Cerebellar nuclear complex (tissue), 1 donor: Measurements from ENCODE around the gene ZNF429.
"Not testable (repeated sequence)": the region's sequence is repeated elsewhere in the genome, so short reads cannot be mapped to it uniquely, and the experiment has no call there.

ENCODE experiments used
- DNase-seq, 2 experiments: peaks; one replicate each; lab custom pipeline; 2025; lab: John Stamatoyannopoulos, UW

The ZNF429 gene

GRCh38 chr19:21513651-21514050 is 8.2 kb downstream of the ZNF429 start:
- no peak for DNase-seq

DNA sequence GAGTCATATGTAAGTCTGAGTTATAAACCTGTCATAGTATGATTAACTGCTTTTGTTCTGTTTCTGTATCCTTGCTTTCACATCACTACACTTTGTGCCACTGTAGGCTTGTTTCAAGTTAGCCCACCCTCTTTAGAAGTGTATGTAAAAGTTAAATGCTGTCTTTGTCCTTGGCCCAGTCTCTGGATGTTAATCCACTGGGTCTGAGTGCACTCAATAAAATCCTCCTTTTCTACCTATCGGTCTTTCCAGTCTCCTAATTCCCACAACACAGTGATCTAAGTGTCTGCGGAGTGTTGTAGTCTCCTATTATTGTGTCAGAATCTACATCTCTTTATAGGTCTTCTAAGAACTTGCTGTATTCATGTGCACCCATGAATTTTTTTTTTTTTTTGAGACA is 14.1 kb downstream of the ZNF429 start:
- no peak for DNase-seq

- DNase-seq = no peak
Observed at GRCh38 chr19:21532904-21533303, 27.5 kb downstream of the ZNF429 start.

DNA sequence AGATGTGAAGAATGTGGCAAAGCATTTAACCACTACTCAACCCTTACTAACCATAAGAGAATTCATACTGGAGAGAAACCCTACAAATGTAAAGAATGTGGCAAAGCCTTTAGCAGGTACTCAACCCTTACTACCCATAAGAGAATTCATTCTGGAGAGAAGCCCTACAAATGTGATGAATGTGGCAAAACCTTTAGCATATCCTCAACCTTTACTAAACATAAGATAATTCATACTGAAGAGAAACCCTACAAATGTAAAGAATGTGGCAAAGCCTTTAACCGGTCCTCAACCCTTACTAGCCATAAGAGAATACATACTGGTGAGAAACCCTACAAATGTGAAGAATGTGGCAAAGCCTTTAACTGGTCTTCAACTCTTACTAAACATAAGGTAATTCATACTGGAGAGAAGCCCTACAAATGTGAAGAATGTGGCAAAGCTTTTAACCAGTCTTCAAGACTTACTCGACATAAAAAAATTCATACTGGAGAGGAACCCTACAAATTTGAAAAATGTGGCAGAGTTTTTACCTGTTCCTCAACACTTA is 31.4 kb downstream of the ZNF429 start:
- DNase-seq = not testable (repeated sequence)

DNA sequence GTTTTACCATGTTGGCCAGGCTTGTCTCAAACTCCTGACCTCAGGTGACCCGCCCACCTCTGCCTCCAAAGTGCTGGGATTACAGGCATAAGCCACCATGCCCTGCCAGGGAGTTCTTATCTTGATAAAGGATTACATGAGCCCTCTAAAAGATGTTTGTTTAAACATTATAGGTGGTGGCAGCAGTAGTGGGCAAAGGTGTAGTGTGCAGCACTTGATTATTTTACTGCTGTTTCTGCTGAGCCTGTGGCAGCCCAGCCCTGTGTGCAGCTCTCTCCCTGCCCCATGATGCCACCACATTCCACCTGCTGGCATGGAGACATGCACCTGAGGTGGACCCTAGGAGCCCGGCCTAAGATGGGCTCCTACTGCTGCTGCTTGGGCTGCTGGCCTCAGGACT is 54.0 kb downstream of the ZNF429 start:
- DNase-seq = no peak

DNA sequence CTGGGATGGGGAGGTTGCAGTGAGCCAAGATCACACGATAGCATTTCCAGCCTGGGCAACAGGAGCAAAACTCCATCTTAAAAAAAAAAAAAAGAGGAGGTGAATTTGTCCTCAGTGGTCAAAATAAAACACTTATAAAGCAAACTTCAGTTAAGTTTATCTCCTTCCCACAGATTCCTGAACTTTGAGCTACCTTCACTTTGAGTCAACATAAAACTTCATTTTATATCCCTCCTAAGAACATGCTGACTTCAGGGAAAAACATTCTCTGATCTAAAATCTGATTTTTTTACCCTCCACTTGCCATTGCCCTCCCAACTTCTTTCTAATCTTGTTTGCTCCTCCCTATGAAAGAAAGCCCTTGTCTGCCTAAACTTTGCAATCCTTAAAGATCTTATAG is 59.0 kb downstream of the ZNF429 start:
- DNase-seq = no peak

- DNase-seq = no peak
Observed at GRCh38 chr19:21566073-21566472, 60.7 kb downstream of the ZNF429 start.

- not testable (repeated sequence) for DNase-seq
Observed at GRCh38 chr19:21567806-21568205, 62.4 kb downstream of the ZNF429 start.

DNA sequence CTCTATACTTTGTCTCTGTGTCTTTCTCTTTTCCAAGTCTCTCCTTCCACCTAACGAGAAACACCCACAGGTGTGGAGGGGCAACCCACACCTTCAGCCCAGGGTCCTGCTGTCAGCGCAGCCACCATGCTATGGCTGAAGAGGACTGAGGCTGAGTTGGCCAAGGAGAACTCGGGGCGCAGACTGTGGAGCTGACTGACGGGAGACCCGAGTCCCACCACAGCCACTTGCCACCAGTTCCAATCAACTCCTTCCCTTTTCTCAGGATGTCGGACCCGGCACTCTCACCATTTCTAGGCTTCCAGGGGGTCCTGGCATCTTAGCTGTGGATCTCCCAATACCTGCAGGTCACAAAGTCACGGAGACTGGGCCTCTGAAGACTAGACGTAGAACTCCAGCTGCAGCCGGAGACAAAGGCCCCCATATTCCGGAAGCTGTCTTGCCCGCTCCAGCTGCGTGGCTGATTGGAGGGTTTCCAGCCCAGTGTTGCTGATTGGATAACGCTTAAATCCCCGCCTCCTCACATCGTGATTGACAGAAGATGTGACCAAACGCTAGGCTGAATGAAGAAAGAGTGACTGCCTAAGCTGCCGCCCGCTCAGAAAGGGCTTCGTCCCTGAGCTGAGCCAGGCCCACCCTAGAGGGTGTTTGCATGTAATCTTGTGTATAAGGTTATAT is 63.6 kb downstream of the ZNF429 start:
- DNase-seq = peak; percentile 58 to 89

DNA sequence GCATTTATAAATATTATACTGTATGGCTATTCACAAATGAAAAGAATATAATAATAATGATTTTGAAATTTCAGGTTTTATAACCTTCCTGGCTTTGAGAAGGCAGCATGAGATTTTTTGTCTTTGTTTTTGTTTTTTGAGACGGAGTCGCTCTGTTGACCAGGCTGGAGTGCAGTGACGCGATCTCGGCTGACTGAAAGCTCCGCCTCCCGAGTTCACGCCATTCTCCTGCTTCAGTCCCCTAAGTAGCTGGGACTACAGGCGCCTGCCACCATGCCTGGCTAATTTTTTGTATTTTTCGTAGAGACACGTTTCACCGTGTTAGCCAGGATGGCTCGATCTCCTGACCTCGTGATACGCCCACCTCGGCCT is 64.1 kb downstream of the ZNF429 start:
- peak in 1 of 2 experiments; percentile 79 for DNase-seq

GRCh38 chr19:21571316-21571715 is 65.9 kb downstream of the ZNF429 start:
- DNase-seq = no peak

DNA sequence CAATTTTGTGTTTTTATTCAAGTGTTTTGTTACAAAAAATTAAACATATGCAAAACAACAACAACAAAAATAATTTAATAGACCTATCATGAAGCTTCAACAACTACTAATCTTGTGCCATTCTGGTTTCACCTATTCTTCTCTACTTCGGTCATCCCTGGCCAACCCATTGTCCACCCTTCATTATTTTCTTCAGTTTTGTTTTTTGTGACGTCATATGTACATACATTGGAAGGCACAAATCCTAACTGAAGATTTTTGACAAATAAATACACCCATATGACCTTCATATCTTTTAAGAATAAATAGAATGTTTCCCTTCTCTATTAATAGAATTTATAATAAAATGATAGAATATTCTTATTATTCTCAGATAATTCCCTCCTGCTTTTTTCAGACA is 69.2 kb downstream of the ZNF429 start:
- no peak for DNase-seq

DNA sequence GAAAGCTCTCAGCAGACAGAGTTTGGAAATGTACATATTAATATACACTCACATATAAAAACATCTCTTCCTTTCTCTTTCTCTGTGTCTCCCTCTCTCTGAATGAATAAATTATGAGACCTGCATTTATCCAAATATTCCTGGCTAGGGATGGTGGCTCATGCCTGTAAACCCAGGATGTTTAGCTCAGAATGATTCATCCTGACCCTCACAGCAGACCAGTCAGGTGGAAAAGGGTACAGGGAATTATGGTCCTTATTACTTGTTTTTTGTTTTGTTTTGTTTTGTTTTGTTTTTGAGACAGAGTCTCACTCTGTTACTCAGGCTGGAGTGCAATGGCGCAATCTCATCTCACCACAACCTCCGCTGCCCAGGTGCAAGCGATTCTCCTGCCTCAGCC is 71.1 kb downstream of the ZNF429 start:
- no peak for DNase-seq

GRCh38 chr19:21580101-21580500 is 74.7 kb downstream of the ZNF429 start:
- DNase-seq = no peak

DNA sequence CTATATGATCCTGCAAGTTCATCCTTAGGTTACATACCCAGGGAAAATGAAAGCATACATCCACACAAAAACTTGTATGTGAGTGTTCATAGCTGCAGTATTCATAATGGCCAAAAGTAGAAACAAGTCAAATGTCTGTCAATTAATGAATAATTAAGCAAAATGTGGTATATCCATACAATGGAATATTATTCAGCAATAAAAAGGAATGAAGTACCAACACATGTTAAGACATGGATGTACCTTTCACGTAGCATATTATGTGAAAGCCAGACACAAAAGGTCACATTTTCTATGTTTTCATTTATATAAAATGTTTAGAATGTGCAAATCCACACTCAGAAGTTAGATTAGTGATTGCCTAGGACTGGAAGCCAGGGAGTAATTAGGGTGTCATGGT is 75.4 kb downstream of the ZNF429 start:
- DNase-seq = no peak

DNA sequence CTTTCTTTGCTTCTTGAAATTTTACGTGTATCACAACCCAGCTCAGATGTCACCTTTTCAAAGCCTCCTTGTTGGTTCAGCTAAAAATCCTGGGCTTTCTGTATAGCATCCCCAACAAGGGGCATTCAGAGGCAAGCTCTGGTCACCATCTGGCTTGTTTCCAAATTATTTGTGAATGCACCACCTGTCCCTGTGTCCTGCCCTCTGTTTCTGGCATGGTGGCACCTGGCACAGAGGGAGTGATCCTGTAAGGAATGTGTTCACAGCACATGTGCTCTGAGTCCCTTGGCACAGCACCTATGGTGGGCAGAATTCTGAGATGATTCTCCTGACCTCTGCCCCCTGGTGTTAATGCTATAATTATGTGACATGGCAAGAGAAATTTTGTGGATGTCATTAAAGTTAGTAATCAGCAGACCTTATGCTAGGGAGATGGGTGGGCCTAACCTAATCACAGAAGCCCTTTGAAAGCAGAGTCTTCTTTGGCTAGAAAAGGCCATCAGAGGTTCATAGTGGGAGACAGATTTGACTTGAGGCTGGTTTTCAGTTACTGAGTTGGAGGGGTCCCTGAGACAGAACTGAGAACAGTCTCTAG is 76.3 kb downstream of the ZNF429 start:
- DNase-seq = peak; percentile 42 to 74

DNA sequence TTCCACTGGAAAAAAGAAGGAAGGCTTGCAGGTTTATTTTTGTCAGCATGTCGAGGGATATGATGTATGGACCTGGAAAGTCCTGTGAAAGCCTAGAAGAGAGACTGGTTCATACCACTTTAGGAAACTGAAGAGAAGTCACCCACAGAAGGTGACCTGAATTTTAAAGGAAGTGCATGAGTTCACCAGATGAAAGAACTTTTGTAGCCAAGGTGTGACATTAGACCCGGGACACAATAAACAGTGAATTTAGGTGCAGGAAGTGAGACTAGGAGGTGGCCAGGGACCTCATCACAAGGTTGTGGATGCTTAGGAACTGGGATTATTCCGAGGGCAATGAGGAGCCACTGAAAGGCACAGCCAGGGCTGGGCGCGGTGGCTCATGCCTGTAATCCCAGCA is 79.1 kb downstream of the ZNF429 start:
- DNase-seq = no peak

GRCh38 chr19:21585281-21585890 is 80.0 kb downstream of the ZNF429 start:
- DNase-seq = no peak

GRCh38 chr19:21586311-21587116 is 81.1 kb downstream of the ZNF429 start:
- no peak for DNase-seq

DNA sequence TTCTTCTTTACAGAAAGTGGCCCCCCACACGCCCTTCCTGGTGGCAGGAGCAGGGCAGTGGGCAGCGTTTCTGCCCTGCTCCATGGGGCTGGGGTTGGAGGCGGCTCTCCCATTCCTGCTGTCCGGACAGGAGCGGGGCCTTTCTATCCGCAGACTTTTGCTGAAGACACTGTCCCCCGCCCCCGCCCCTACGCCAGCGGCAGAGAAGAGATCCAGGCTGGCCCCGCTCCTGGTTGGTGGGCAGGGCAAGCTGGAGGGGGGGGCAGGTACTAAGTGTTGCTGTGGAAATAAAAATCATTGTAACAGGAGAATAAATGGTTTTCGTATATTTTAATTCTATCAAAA is 81.7 kb downstream of the ZNF429 start:
- no peak for DNase-seq

GRCh38 chr19:21587549-21587948 is 82.1 kb downstream of the ZNF429 start:
- DNase-seq = no peak

DNA sequence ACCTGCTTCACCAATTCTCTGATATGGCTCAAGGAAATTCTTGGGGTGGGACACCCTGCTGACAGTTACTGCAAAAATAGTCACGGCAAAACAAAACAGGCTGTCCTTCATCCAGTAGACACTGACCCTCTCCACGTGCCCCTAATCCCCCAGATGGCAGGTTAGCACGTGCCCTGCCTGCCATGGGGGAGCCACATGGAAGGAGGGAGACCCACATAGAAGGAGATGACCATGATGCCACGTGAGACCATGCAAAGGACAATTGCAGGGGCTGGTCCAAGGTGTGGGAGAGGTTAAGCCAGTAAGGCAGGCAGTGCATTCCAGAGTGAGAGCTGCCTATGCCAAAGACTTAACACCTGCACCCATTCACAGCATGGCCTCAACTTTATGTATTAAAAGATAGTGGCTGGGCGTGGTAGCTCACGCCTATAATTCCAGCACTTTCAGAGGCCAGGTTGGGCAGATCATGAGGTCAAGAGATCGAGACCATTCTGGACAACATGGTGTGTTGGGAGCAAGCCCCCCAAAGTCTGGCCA is 82.7 kb downstream of the ZNF429 start:
- DNase-seq = no peak
